Measurements from ENCODE around the gene VAV2.

VAV2 gene

GRCh38 chr9:133873461-133873891 lies 118.6 kb downstream of the VAV2 start:
- TF ChIP-seq, protein P1, sequence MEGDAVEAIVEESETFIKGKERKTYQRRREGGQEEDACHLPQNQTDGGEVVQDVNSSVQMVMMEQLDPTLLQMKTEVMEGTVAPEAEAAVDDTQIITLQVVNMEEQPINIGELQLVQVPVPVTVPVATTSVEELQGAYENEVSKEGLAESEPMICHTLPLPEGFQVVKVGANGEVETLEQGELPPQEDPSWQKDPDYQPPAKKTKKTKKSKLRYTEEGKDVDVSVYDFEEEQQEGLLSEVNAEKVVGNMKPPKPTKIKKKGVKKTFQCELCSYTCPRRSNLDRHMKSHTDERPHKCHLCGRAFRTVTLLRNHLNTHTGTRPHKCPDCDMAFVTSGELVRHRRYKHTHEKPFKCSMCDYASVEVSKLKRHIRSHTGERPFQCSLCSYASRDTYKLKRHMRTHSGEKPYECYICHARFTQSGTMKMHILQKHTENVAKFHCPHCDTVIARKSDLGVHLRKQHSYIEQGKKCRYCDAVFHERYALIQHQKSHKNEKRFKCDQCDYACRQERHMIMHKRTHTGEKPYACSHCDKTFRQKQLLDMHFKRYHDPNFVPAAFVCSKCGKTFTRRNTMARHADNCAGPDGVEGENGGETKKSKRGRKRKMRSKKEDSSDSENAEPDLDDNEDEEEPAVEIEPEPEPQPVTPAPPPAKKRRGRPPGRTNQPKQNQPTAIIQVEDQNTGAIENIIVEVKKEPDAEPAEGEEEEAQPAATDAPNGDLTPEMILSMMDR (IDR thresholded peaks at IDR 0.05), result no peak
- no peak for TF ChIP-seq ZFX (IDR thresholded peaks at IDR 0.05; ENCODE audit: borderline replicate concordance)
- no peak overlapping the region for H3K27ac ChIP-seq

DNA sequence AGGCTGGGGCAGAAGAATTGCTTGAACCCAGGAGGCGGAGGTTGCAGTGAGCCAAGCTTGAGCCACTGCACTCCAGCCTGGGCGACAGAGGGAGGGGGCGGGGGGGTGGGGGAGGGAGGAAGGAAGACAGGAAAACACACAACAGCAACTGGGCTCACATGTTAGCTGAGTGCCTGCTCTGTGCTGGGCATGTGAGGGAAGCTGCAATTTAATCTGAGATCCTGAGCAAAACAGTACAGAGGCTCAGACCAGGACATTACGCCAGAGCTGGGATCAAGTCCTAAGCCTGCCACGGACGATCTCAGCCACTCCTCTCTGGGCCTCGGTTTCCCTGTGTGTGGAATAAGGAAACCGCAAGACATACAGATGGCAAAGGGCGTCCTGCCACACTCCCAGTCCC lies 119.1 kb downstream of the VAV2 start:
- TF ChIP-seq, protein P1 (IDR thresholded peaks at IDR 0.05), result no peak
- no peak for TF ChIP-seq ZFX (IDR thresholded peaks at IDR 0.05; ENCODE audit: borderline replicate concordance)
- H3K27ac ChIP-seq, result no peak overlapping the region

GRCh38 chr9:133870598-133871595 lies 121.2 kb downstream of the VAV2 start:
- H3K27ac ChIP-seq, result no peak overlapping the region
- TF ChIP-seq, protein P1 (IDR thresholded peaks at IDR 0.05), result no peak
- TF ChIP-seq ZFX (IDR thresholded peaks at IDR 0.05; ENCODE audit: borderline replicate concordance), result no peak

GRCh38 chr9:133869674-133870405 lies 122.3 kb downstream of the VAV2 start:
- TF ChIP-seq, protein P1 (IDR thresholded peaks at IDR 0.05), result no peak
- no peak for TF ChIP-seq ZFX (IDR thresholded peaks at IDR 0.05; ENCODE audit: borderline replicate concordance)
- H3K27ac ChIP-seq, result no peak overlapping the region

GRCh38 chr9:133868203-133868602 lies 123.9 kb downstream of the VAV2 start:
- TF ChIP-seq, protein P1 (IDR thresholded peaks at IDR 0.05), result no peak
- TF ChIP-seq ZFX (IDR thresholded peaks at IDR 0.05; ENCODE audit: borderline replicate concordance), result no peak
- H3K27ac ChIP-seq, result no peak overlapping the region

GRCh38 chr9:133866946-133867345 lies 125.2 kb downstream of the VAV2 start:
- no peak overlapping the region for H3K27ac ChIP-seq
- no peak for TF ChIP-seq ZFX (IDR thresholded peaks at IDR 0.05; ENCODE audit: borderline replicate concordance)
- TF ChIP-seq, protein P1 (IDR thresholded peaks at IDR 0.05), result no peak
